ENCODE results near the gene KLHL22.

KLHL22 gene

GRCh38 chr22:20403779-20404140 is 91.8 kb downstream of the KLHL22 start:
- no peaks in the 10 kb centered on the region for H3K79me2 ChIP-seq (ENCODE audit: control insufficient read depth, low read length)
- no peak overlapping the region for H3K4me2 ChIP-seq (ENCODE audit: low read length)
- no peaks in the 10 kb centered on the region for H3K36me3 ChIP-seq (ENCODE audit: control insufficient read depth, low read length)
- H3K9me2 ChIP-seq (replicated peaks; ENCODE audit: control insufficient read depth, low read length), result no peaks in the 10 kb centered on the region
- no peaks in the 10 kb centered on the region for H3F3A ChIP-seq (ENCODE audit: control insufficient read depth, insufficient read depth)
- peaks cover 4% of the 10 kb centered on the region; the same call in 1 of the 2 replicates for H3K4me1 ChIP-seq (ENCODE audit: control insufficient read depth, low read length)
- H3K27ac ChIP-seq (ENCODE audit: low read depth, low read length), result no peak overlapping the region
- H3K9me3 ChIP-seq (ENCODE audit: control insufficient read depth, insufficient read depth, low read length), result no peaks in the 10 kb centered on the region
- H3K27me3 ChIP-seq (ENCODE audit: control insufficient read depth, low read length), result no peaks in the 10 kb centered on the region
- no peak overlapping the region for H3K4me3 ChIP-seq (ENCODE audit: low read length)
- H4K20me1 ChIP-seq (ENCODE audit: control insufficient read depth, insufficient read depth, low read depth, low read length), result no peaks in the 10 kb centered on the region
- TF ChIP-seq CTCF (IDR thresholded peaks at IDR 0.05; ENCODE audit: low read depth, low read length, poor library complexity, severe bottlenecking) (no peak), EZH2phosphoT487 (IDR thresholded peaks at IDR 0.05; ENCODE audit: borderline replicate concordance, low read length) (no peak)

GRCh38 chr22:20402960-20403778 is 92.4 kb downstream of the KLHL22 start:
- no peaks in the 10 kb centered on the region for H3K79me2 ChIP-seq (ENCODE audit: control insufficient read depth, low read length)
- H3K9me2 ChIP-seq (replicated peaks; ENCODE audit: control insufficient read depth, low read length), result no peaks in the 10 kb centered on the region
- H3K4me3 ChIP-seq (ENCODE audit: low read length), result no peak overlapping the region
- no peaks in the 10 kb centered on the region for H3K36me3 ChIP-seq (ENCODE audit: control insufficient read depth, low read length)
- TF ChIP-seq CTCF (IDR thresholded peaks at IDR 0.05; ENCODE audit: low read depth, low read length, poor library complexity, severe bottlenecking), result no peak
- TF ChIP-seq EZH2phosphoT487 (IDR thresholded peaks at IDR 0.05; ENCODE audit: borderline replicate concordance, low read length), result no peak
- no peak overlapping the region for H3K4me2 ChIP-seq (ENCODE audit: low read length)
- H3K27me3 ChIP-seq (ENCODE audit: control insufficient read depth, low read length), result no peaks in the 10 kb centered on the region
- no peaks in the 10 kb centered on the region for H3F3A ChIP-seq (ENCODE audit: control insufficient read depth, insufficient read depth)
- no peak overlapping the region for H3K27ac ChIP-seq (ENCODE audit: low read depth, low read length)
- no peaks in the 10 kb centered on the region for H3K9me3 ChIP-seq (ENCODE audit: control insufficient read depth, insufficient read depth, low read length)
- no peaks in the 10 kb centered on the region for H4K20me1 ChIP-seq (ENCODE audit: control insufficient read depth, insufficient read depth, low read depth, low read length)
- H3K4me1 ChIP-seq (ENCODE audit: control insufficient read depth, low read length), result peaks cover 4% of the 10 kb centered on the region; the same call in 1 of the 2 replicates

GRCh38 chr22:20401376-20402014 is 94.1 kb downstream of the KLHL22 start:
- Histone ChIP-seq H3K4me3 (ENCODE audit: low read length) (no peak overlapping the region), H3K27me3 (ENCODE audit: control insufficient read depth, low read length) (peaks cover 8% of the 10 kb centered on the region), H4K20me1 (ENCODE audit: control insufficient read depth, insufficient read depth, low read depth, low read length) (no peaks in the 10 kb centered on the region), H3K79me2 (ENCODE audit: control insufficient read depth, low read length) (no peaks in the 10 kb centered on the region), H3K27ac (ENCODE audit: low read depth, low read length) (no peak overlapping the region), H3K36me3 (ENCODE audit: control insufficient read depth, low read length) (no peaks in the 10 kb centered on the region), H3K4me2 (ENCODE audit: low read length) (no peak overlapping the region), H3K9me3 (ENCODE audit: control insufficient read depth, insufficient read depth, low read length) (no peaks in the 10 kb centered on the region), H3K4me1 (ENCODE audit: control insufficient read depth, low read length) (peaks cover 4% of the 10 kb centered on the region; the same call in 1 of the 2 replicates), H3F3A (ENCODE audit: control insufficient read depth, insufficient read depth) (no peaks in the 10 kb centered on the region), H3K9me2 (replicated peaks; ENCODE audit: control insufficient read depth, low read length) (no peaks in the 10 kb centered on the region)
- TF ChIP-seq CTCF (IDR thresholded peaks at IDR 0.05; ENCODE audit: low read depth, low read length, poor library complexity, severe bottlenecking) (no peak), EZH2phosphoT487 (IDR thresholded peaks at IDR 0.05; ENCODE audit: borderline replicate concordance, low read length) (no peak)

Data from DOHH2 (cell line).